OCI-M2 (cell line): ENCODE data around the gene POLR3B.
"Not testable (repeated sequence)": the region's sequence is repeated elsewhere in the genome, so short reads cannot be mapped to it uniquely, and the experiment has no call there.

Experiments
- DNase-seq: peaks from one replicate; lab custom pipeline; 2025; ENCODE audit not compliant: unreplicated experiment; lab: John Stamatoyannopoulos, UW

POLR3B gene

GRCh38 chr12:106342397-106343213, 14.9 kb upstream of the POLR3B start:
- no peak for DNase-seq

- DNase-seq, result no peak
Observed at GRCh38 chr12:106343214-106343528, 14.4 kb upstream of the POLR3B start.

GRCh38 chr12:106344131-106344530, 13.4 kb upstream of the POLR3B start:
- DNase-seq, result no peak

GRCh38 chr12:106345746-106346145, 11.8 kb upstream of the POLR3B start:
- no peak for DNase-seq

- DNase-seq, result no peak
Observed at GRCh38 chr12:106348411-106348810, 9.1 kb upstream of the POLR3B start.

- no peak for DNase-seq
Observed at GRCh38 chr12:106353175-106353574, 4.4 kb upstream of the POLR3B start.

- peak; percentile 49 for DNase-seq
Observed at GRCh38 chr12:106358396-106359241, 1.1 kb downstream of the POLR3B start.

GRCh38 chr12:106359646-106360399, 2.3 kb downstream of the POLR3B start:
- DNase-seq, result no peak

- DNase-seq, result no peak
Observed at GRCh38 chr12:106360400-106360994, 2.9 kb downstream of the POLR3B start.

- no peak for DNase-seq
Observed at GRCh38 chr12:106362971-106363370, 5.4 kb downstream of the POLR3B start.

- DNase-seq, result no peak
Observed at GRCh38 chr12:106364261-106364660, 6.7 kb downstream of the POLR3B start.

GRCh38 chr12:106369624-106370346, 12.2 kb downstream of the POLR3B start:
- DNase-seq, result no peak

GRCh38 chr12:106378788-106379187, 21.2 kb downstream of the POLR3B start:
- no peak for DNase-seq

GRCh38 chr12:106380954-106381353, 23.4 kb downstream of the POLR3B start:
- no peak for DNase-seq

GRCh38 chr12:106381866-106382265, 24.3 kb downstream of the POLR3B start:
- not testable (repeated sequence) for DNase-seq

- DNase-seq, result no peak
Observed at GRCh38 chr12:106386813-106387535, 29.4 kb downstream of the POLR3B start.

- no peak for DNase-seq
Observed at GRCh38 chr12:106387848-106388377, 30.4 kb downstream of the POLR3B start.

GRCh38 chr12:106389151-106389550, 31.6 kb downstream of the POLR3B start:
- no peak for DNase-seq

GRCh38 chr12:106392759-106393158, 35.2 kb downstream of the POLR3B start:
- no peak for DNase-seq

- DNase-seq, result no peak
Observed at GRCh38 chr12:106409878-106410277, 52.3 kb downstream of the POLR3B start.
